Ramos (cell line): ENCODE data around the gene NUP210.

Experiments
- in situ Hi-C: fragments of 300-500 bp; cut with MboI; formaldehyde crosslinking; loops from one replicate; pipeline ENCODE4 v1.14.3; 2022; ENCODE audit warnings: low sequenced_read_pairs; ENCODE audit not compliant: unreplicated experiment

The NUP210 gene

GRCh38 chr3:13281507-13282357 lies 138.4 kb downstream of the NUP210 start:
- in situ Hi-C loops = no loop called here

- in situ Hi-C loops = no loop called here
These were observed 139.2 kb downstream of the NUP210 start for GRCh38 chr3:13280811-13281506.

GRCh38 chr3:13280122-13280790 lies 139.9 kb downstream of the NUP210 start:
- in situ Hi-C loops = no loop called here

GRCh38 chr3:13279532-13279910 lies 140.6 kb downstream of the NUP210 start:
- in situ Hi-C loops = no loop called here

- in situ Hi-C loops = no loop called here
These were observed 141.2 kb downstream of the NUP210 start for GRCh38 chr3:13278783-13279531.

GRCh38 chr3:13277860-13278531 lies 142.1 kb downstream of the NUP210 start:
- in situ Hi-C loops = no loop called here

- in situ Hi-C loops = no loop called here
These were observed 142.8 kb downstream of the NUP210 start for GRCh38 chr3:13277196-13277813.

GRCh38 chr3:13276438-13277195 lies 143.5 kb downstream of the NUP210 start:
- in situ Hi-C loops = no loop called here

GRCh38 chr3:13275376-13276005 lies 144.6 kb downstream of the NUP210 start:
- in situ Hi-C loops = no loop called here

GRCh38 chr3:13274551-13275332 lies 145.4 kb downstream of the NUP210 start:
- in situ Hi-C loops = no loop called here

- in situ Hi-C loops = no loop called here
These were observed 146.0 kb downstream of the NUP210 start for GRCh38 chr3:13274125-13274524.

- in situ Hi-C loops = no loop called here
These were observed 146.5 kb downstream of the NUP210 start for GRCh38 chr3:13273604-13274105.

- in situ Hi-C loops = no loop called here
These were observed 147.1 kb downstream of the NUP210 start for GRCh38 chr3:13272831-13273603.

- in situ Hi-C loops = no loop called here
These were observed 150.3 kb downstream of the NUP210 start for GRCh38 chr3:13269711-13270378.

- in situ Hi-C loops = no loop called here
These were observed 151.1 kb downstream of the NUP210 start for GRCh38 chr3:13268961-13269441.

- in situ Hi-C loops = no loop called here
These were observed 152.0 kb downstream of the NUP210 start for GRCh38 chr3:13268120-13268519.
